ENCODE results near the gene LYG2. TPM values are rescaled to one million over a fixed set of nuclear protein-coding genes. Genes with fewer than 3 reads are reported as not detected.

The LYG2 gene
- polyA plus RNA-seq, 1 donor from 2014 or later, result not detected

- no peak overlapping the region for H3K27ac ChIP-seq (ENCODE audit: low read length)
- H3K27me3 ChIP-seq (ENCODE audit: insufficient read depth, low read depth, low read length), result no peaks in the 10 kb centered on the region
- no peaks in the 10 kb centered on the region for H3K36me3 ChIP-seq (ENCODE audit: insufficient read depth, low read length)
- H4K20me1 ChIP-seq (ENCODE audit: insufficient read depth), result no peaks in the 10 kb centered on the region
- H3K9me3 ChIP-seq (ENCODE audit: low read length), result no peaks in the 10 kb centered on the region
- H3K4me3 ChIP-seq (ENCODE audit: low read length), result no peak overlapping the region
- H2AFZ ChIP-seq (ENCODE audit: low read depth, low read length), result no peak overlapping the region
- H3K9ac ChIP-seq (ENCODE audit: low read length), result no peak overlapping the region
- no peak overlapping the region for H3K4me2 ChIP-seq (ENCODE audit: low read length)
- no peak for TF ChIP-seq TAF1 (IDR thresholded peaks at IDR 0.05; ENCODE audit: low read depth)
- TF ChIP-seq EZH2 (IDR thresholded peaks at IDR 0.05; ENCODE audit: borderline replicate concordance, insufficient read depth, low read length, poor library complexity, severe bottlenecking), result no peak
- TF ChIP-seq CTCF (IDR thresholded peaks at IDR 0.05; ENCODE audit: poor library complexity, severe bottlenecking), result no peak
- no peak for TF ChIP-seq REST (IDR thresholded peaks at IDR 0.05; ENCODE audit: borderline replicate concordance)
- no peak for TF ChIP-seq MXI1 (conservative IDR thresholded peaks at IDR 0.05; ENCODE audit: poor library complexity, severe bottlenecking)
- TF ChIP-seq RAD21 (conservative IDR thresholded peaks at IDR 0.05), result no peak
- TF ChIP-seq SMC3 (conservative IDR thresholded peaks at IDR 0.05; ENCODE audit: poor library complexity), result no peak
- TF ChIP-seq EP300 (conservative IDR thresholded peaks at IDR 0.05; ENCODE audit: poor library complexity, severe bottlenecking), result no peak
- no peak for TF ChIP-seq POLR2AphosphoS5 (IDR thresholded peaks at IDR 0.05)
- H3K79me2 ChIP-seq (replicated peaks; ENCODE audit: insufficient read depth, low read length), result no peaks in the 10 kb centered on the region
- H3F3A ChIP-seq (ENCODE audit: insufficient read depth, low read length, poor library complexity, severe bottlenecking), result no peaks in the 10 kb centered on the region
- no peaks in the 10 kb centered on the region for H3K9me2 ChIP-seq (ENCODE audit: insufficient read depth, low read length)
Observed at GRCh38 chr2:99256677-99257076, 1.2 kb upstream of the LYG2 start.

- H3K27ac ChIP-seq (ENCODE audit: low read length), result no peak overlapping the region
- no peak overlapping the region for H2AFZ ChIP-seq (ENCODE audit: low read depth, low read length)
- H3K4me3 ChIP-seq (ENCODE audit: low read length), result no peak overlapping the region
- no peaks in the 10 kb centered on the region for H3K27me3 ChIP-seq (ENCODE audit: insufficient read depth, low read depth, low read length)
- no peaks in the 10 kb centered on the region for H3K36me3 ChIP-seq (ENCODE audit: insufficient read depth, low read length)
- H3F3A ChIP-seq (ENCODE audit: insufficient read depth, low read length, poor library complexity, severe bottlenecking), result no peaks in the 10 kb centered on the region
- no peaks in the 10 kb centered on the region for H3K9me2 ChIP-seq (ENCODE audit: insufficient read depth, low read length)
- no peaks in the 10 kb centered on the region for H3K79me2 ChIP-seq (replicated peaks; ENCODE audit: insufficient read depth, low read length)
- H3K9ac ChIP-seq (ENCODE audit: low read length), result no peak overlapping the region
- H3K4me2 ChIP-seq (ENCODE audit: low read length), result no peak overlapping the region
- TF ChIP-seq EZH2 (IDR thresholded peaks at IDR 0.05; ENCODE audit: borderline replicate concordance, insufficient read depth, low read length, poor library complexity, severe bottlenecking), result no peak
- TF ChIP-seq SMC3 (conservative IDR thresholded peaks at IDR 0.05; ENCODE audit: poor library complexity), result no peak
- no peak for TF ChIP-seq EP300 (conservative IDR thresholded peaks at IDR 0.05; ENCODE audit: poor library complexity, severe bottlenecking)
- TF ChIP-seq MXI1 (conservative IDR thresholded peaks at IDR 0.05; ENCODE audit: poor library complexity, severe bottlenecking), result no peak
- no peak for TF ChIP-seq TAF1 (IDR thresholded peaks at IDR 0.05; ENCODE audit: low read depth)
- no peak for TF ChIP-seq CTCF (IDR thresholded peaks at IDR 0.05; ENCODE audit: poor library complexity, severe bottlenecking)
- no peak for TF ChIP-seq RAD21 (conservative IDR thresholded peaks at IDR 0.05)
- no peak for TF ChIP-seq POLR2AphosphoS5 (IDR thresholded peaks at IDR 0.05)
- TF ChIP-seq REST (IDR thresholded peaks at IDR 0.05; ENCODE audit: borderline replicate concordance), result no peak
- H3K9me3 ChIP-seq (ENCODE audit: low read length), result no peaks in the 10 kb centered on the region
- H4K20me1 ChIP-seq (ENCODE audit: insufficient read depth), result no peaks in the 10 kb centered on the region
Observed at GRCh38 chr2:99249951-99250350, 5.5 kb downstream of the LYG2 start.
